ENCODE measurements around the gene EEF1A2.
"Not testable (repeated sequence)": the region's sequence is repeated elsewhere in the genome, so short reads cannot be mapped to it uniquely, and the experiment has no call there.

The EEF1A2 gene

GRCh38 chr20:63518946-63519667 is 20.2 kb upstream of the EEF1A2 start:
- TF ChIP-seq ZFX (IDR thresholded peaks at IDR 0.05; ENCODE audit: borderline replicate concordance) (no peak), CTCF (IDR thresholded peaks at IDR 0.05) (no peak)
- no peak overlapping the region for H3K27ac ChIP-seq

- TF ChIP-seq ZFX (IDR thresholded peaks at IDR 0.05; ENCODE audit: borderline replicate concordance) (no peak), CTCF (IDR thresholded peaks at IDR 0.05) (no peak)
- no peak overlapping the region for H3K27ac ChIP-seq
These were observed 19.5 kb upstream of the EEF1A2 start for GRCh38 chr20:63518351-63518861.

- no peak overlapping the region for H3K27ac ChIP-seq
- TF ChIP-seq CTCF (IDR thresholded peaks at IDR 0.05) (peak; percentile 12; the same call in 1 of the 2 replicates), ZFX (IDR thresholded peaks at IDR 0.05; ENCODE audit: borderline replicate concordance) (no peak)
These were observed 18.8 kb upstream of the EEF1A2 start for GRCh38 chr20:63517376-63518309.

- H3K27ac ChIP-seq, result not testable (repeated sequence)
These were observed 15.6 kb upstream of the EEF1A2 start for GRCh38 chr20:63514520-63514919.

- H3K27ac ChIP-seq, result no peak overlapping the region
- TF ChIP-seq CTCF (IDR thresholded peaks at IDR 0.05) (no peak), ZFX (IDR thresholded peaks at IDR 0.05; ENCODE audit: borderline replicate concordance) (no peak)
These were observed 14.3 kb upstream of the EEF1A2 start for GRCh38 chr20:63513207-63513606.

- H3K27ac ChIP-seq, result no peak overlapping the region
- TF ChIP-seq ZFX (IDR thresholded peaks at IDR 0.05; ENCODE audit: borderline replicate concordance) (no peak), CTCF (IDR thresholded peaks at IDR 0.05) (no peak)
These were observed 10.2 kb upstream of the EEF1A2 start for GRCh38 chr20:63509088-63509564.

GRCh38 chr20:63508072-63508768 is 9.3 kb upstream of the EEF1A2 start:
- TF ChIP-seq CTCF (IDR thresholded peaks at IDR 0.05) (no peak), ZFX (IDR thresholded peaks at IDR 0.05; ENCODE audit: borderline replicate concordance) (no peak)
- H3K27ac ChIP-seq, result no peak overlapping the region

All from 22Rv1 (cell line).